Thyroid gland (tissue), 4 donors: ENCODE data around the gene PTPN14. TPM values are rescaled to one million over a fixed set of nuclear protein-coding genes. Genes with fewer than 3 reads are reported as not detected.
"Not testable (repeated sequence)": the region's sequence is repeated elsewhere in the genome, so short reads cannot be mapped to it uniquely, and the experiment has no call there.

ENCODE experiments used
- DNase-seq, 2 donors: peaks; one replicate each; pipeline ENCODE4 v3.0.0-alpha.2; 2019
- H3K27ac ChIP-seq, 3 donors: fragments of 200-600 bp; sonication (generic); 1 replicate in 2 of 3; 2 replicates in 1 of 3; pipeline ENCODE4 v1.5.1; 2016 to 2019; ENCODE audit warnings: mild to moderate bottlenecking in 1 of 3, moderate library complexity in 1 of 3
- H3K27me3 ChIP-seq: fragments of 200-600 bp; sonication (generic); one replicate; pipeline ENCODE4 v1.5.1; 2019
- H3K36me3 ChIP-seq, 2 donors: fragments of 200-600 bp; sonication (generic); one replicate each; pipeline ENCODE4 v1.5.1; 2016 to 2019
- H3K4me1 ChIP-seq, 2 donors: fragments of 200-600 bp; sonication (generic); one replicate each; pipeline ENCODE4 v1.5.1; 2017 to 2019
- H3K4me3 ChIP-seq, 3 donors: fragments of 200-600 bp; sonication (generic); replicated peaks in 1 of 3; 1 replicate in 2 of 3; 2 replicates in 1 of 3; pipeline ENCODE4 v1.5.1; 2016; ENCODE audit warnings: mild to moderate bottlenecking in 1 of 3
- H3K9me3 ChIP-seq: fragments of 200-600 bp; sonication (generic); one replicate; pipeline ENCODE4 v1.5.1; 2017
- POLR2A ChIP-seq, 2 donors: fragments of 450-650 bp; IDR thresholded peaks; one replicate each; pipeline ENCODE4 v1.6.1; 2017; ENCODE audit warnings: antibody characterized with exemption in 2 of 2, mild to moderate bottlenecking in 2 of 2, moderate library complexity in 1 of 2
- WGBS, 2 donors: methylation state at CpG; one replicate each; pipeline ENCODE4 v1.1.5; 2017; 5-methylcytosine and 5-hydroxymethylcytosine counted together
- intact Hi-C: fragments of 100-400 bp; cut with DNase I; formaldehyde crosslinking; loops from one replicate; pipeline ENCODE4 v1.15.1; 2023
- total RNA-seq, 4 donors: library from RNA; depleted of rRNA; stranded (reverse); fragments of >200 nt; gene quantifications; one replicate each; pipeline ENCODE4 v1.2.3, GENCODE V29; 2016
- TF ChIP-seq, protein P1 (sequence below), 6 experiments: fragments of 200-600 bp in 3 of 6; fragments of 450-650 bp in 3 of 6; sonication (generic) in 3 of 6; IDR thresholded peaks; one replicate each; pipeline ENCODE4 v1.5.1; 2016 to 2019; ENCODE audit warnings: antibody characterized with exemption in 6 of 6, mild to moderate bottlenecking in 2 of 6, inconsistent platforms in 1 of 6, moderate library complexity in 1 of 6

The PTPN14 gene
- total RNA-seq, 4 donors from 2014 or later = 28.1 to 33.4 (median 31.8) TPM

DNA sequence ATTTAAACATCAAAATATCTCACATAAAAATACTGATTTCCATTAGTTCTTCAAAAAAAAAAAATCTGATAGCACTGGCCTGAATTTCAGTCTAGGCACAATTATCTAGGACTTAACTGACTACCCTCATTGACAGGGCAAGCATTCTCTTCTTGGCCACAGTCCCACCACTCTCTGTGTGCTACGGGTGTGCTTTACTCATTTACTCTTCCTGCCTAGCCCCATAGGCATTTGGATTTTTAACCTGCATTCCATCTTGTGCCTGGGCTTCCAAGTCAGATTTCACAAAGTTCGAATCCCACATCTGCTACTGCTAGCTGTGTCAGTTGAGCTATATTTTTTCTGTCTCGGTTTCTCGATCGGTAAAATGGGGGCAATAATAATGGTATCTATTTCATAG, 38.0 kb downstream of the PTPN14 start:
- no peaks in the 10 kb centered on the region for H3K9me3 ChIP-seq
- WGBS, 2 donors = 86 to 90% methylated on average over 5 of the region's 5 CpGs
- TF ChIP-seq, protein P1, sequence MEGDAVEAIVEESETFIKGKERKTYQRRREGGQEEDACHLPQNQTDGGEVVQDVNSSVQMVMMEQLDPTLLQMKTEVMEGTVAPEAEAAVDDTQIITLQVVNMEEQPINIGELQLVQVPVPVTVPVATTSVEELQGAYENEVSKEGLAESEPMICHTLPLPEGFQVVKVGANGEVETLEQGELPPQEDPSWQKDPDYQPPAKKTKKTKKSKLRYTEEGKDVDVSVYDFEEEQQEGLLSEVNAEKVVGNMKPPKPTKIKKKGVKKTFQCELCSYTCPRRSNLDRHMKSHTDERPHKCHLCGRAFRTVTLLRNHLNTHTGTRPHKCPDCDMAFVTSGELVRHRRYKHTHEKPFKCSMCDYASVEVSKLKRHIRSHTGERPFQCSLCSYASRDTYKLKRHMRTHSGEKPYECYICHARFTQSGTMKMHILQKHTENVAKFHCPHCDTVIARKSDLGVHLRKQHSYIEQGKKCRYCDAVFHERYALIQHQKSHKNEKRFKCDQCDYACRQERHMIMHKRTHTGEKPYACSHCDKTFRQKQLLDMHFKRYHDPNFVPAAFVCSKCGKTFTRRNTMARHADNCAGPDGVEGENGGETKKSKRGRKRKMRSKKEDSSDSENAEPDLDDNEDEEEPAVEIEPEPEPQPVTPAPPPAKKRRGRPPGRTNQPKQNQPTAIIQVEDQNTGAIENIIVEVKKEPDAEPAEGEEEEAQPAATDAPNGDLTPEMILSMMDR (IDR thresholded peaks at IDR 0.05) = no peak
- TF ChIP-seq POLR2A (IDR thresholded peaks at IDR 0.05) = no peak
- no peaks in the 10 kb centered on the region for H3K27me3 ChIP-seq
- no peak overlapping the region for H3K27ac ChIP-seq
- H3K36me3 ChIP-seq = no peaks in the 10 kb centered on the region
- intact Hi-C loops = no loop called here
- no peak overlapping the region for H3K4me3 ChIP-seq
- H3K4me1 ChIP-seq = peaks cover 8 to 21% of the 10 kb centered on the region in 2 donors
- DNase-seq = no peak

DNA sequence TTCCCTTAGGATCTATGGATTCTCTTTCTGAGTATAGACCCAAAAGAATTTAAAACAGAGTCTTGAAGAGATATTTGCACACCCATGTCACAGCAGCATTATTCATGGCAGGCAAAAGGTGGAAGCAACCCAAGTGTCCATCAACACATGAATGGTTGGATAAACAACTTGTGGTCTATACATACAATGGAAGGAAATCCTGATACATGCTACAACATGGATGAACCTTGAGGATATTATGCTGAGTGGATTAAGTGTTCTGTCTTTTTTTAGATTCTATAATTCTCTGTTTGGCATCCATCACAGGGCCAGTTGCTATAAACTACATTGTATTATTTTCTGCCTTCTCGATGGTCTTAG, 39.8 kb downstream of the PTPN14 start:
- TF ChIP-seq, protein P1 (IDR thresholded peaks at IDR 0.05) = no peak
- no peak for TF ChIP-seq POLR2A (IDR thresholded peaks at IDR 0.05)
- Histone ChIP-seq H3K9me3 (no peaks in the 10 kb centered on the region), H3K4me1 (peaks cover 8 to 19% of the 10 kb centered on the region in 2 donors), H3K27me3 (no peaks in the 10 kb centered on the region), H3K36me3 (no peaks in the 10 kb centered on the region), H3K4me3 (no peak overlapping the region), H3K27ac (no peak overlapping the region)
- intact Hi-C loops = no loop called here
- DNase-seq = no peak
- 89 to 90% methylated on average over 1 of the region's 1 CpG for WGBS, 2 donors

DNA sequence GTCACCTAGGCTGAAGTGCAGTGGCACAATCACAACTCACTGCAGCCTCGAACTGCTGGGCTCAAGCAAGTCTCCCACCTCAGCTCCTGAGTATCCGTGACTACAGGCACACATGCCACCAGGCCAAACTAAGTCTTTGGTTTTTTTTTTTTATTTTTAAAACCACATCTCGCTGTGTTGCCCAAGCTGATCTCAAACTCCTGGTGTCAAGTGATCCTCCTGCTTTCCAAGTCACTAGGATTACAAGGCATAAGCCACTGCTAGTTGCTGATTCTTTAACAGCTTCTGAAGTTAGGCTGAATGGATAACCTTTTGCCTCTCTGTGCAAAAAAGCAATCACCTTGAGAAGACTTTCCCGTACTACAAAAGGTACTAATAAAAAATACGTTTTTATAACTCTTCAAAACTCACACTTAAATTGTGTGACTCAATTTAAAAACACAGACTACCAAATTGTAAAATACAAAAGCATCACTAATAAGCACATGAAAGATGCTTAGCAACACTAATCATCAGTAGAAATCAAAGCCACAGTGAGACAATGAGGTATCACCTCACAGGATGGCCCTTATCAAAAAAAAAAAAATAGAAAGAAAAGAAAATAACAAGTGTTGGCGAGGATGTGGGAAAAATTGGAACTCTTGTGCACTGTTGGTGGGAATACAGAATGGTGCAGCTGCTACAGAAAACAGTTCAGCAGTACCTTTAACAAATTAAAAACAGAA, 40.3 kb downstream of the PTPN14 start:
- WGBS, 2 donors = 89 to 90% methylated on average over 6 of the region's 6 CpGs

DNA sequence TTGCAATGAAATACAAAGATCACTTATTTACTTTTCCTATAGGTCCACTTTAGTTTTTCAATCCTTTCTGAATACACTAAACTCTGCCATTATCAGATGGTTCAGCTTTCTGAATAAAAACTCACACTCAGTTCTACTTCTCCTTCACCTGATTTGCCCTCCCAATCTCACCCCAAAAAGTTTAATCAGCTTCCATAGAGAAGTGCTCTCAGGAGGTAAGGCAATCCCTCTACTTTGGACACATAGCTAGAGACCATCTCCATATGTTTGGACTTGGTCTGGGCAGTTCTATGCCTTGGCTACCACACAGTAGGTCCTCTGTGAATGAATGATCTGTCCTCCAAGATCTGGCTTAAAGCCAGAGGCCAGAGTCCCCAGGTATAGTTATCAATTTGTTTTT, 40.9 kb downstream of the PTPN14 start:
- Histone ChIP-seq H3K9me3 (no peaks in the 10 kb centered on the region), H3K27ac (no peak overlapping the region), H3K36me3 (no peaks in the 10 kb centered on the region), H3K4me3 (no peak overlapping the region), H3K27me3 (no peaks in the 10 kb centered on the region), H3K4me1 (peaks cover 0 to 8% of the 10 kb centered on the region in 2 donors)
- intact Hi-C loops = no loop called here
- TF ChIP-seq POLR2A (IDR thresholded peaks at IDR 0.05) = no peak
- TF ChIP-seq, protein P1 (IDR thresholded peaks at IDR 0.05) = no peak
- no peak for DNase-seq

More for the DNA sequence above, 40.3 kb downstream of the PTPN14 start:
- no peaks in the 10 kb centered on the region for H3K36me3 ChIP-seq
- no peak for DNase-seq
- no peak for TF ChIP-seq POLR2A (IDR thresholded peaks at IDR 0.05)
- TF ChIP-seq, protein P1 (IDR thresholded peaks at IDR 0.05) = no peak
- H3K4me1 ChIP-seq = peaks cover 5 to 13% of the 10 kb centered on the region in 2 donors
- intact Hi-C loops = no loop called here
- no peaks in the 10 kb centered on the region for H3K27me3 ChIP-seq
- H3K9me3 ChIP-seq = no peaks in the 10 kb centered on the region
- H3K27ac ChIP-seq = no peak overlapping the region
- no peak overlapping the region for H3K4me3 ChIP-seq

DNA sequence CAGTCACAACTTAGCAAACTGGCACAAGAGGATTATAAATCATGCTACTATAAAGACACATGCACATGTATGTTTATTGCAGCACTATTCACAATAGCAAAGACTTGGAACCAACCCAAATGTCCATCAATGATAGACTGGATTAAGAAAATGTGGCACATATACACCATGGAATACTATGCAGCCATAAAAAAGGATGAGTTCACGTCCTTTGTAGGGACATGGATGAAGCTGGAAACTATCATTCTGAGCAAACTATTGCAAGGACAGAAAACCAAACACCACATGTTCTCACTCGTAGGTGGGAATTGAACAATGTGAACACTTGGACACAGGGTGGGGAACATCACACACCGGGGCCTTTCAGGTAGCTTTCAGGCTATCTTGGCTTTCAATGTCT, 41.8 kb downstream of the PTPN14 start:
- intact Hi-C loops, DNase-seq, H3K27ac ChIP-seq, H3K4me1 ChIP-seq, H3K36me3 ChIP-seq, H3K4me3 ChIP-seq, H3K27me3 ChIP-seq, H3K9me3 ChIP-seq: not testable (repeated sequence)
- WGBS, 2 donors = 94 to 97% methylated on average over 3 of the region's 3 CpGs
